ENCODE results near the gene ADM5. TPM values are rescaled to one million over a fixed set of nuclear protein-coding genes. Genes with fewer than 3 reads are reported as not detected.

ADM5 gene
- total RNA-seq, 3 donors from 2014 or later: 1.3 to 2.9 (median 1.4) TPM

DNA sequence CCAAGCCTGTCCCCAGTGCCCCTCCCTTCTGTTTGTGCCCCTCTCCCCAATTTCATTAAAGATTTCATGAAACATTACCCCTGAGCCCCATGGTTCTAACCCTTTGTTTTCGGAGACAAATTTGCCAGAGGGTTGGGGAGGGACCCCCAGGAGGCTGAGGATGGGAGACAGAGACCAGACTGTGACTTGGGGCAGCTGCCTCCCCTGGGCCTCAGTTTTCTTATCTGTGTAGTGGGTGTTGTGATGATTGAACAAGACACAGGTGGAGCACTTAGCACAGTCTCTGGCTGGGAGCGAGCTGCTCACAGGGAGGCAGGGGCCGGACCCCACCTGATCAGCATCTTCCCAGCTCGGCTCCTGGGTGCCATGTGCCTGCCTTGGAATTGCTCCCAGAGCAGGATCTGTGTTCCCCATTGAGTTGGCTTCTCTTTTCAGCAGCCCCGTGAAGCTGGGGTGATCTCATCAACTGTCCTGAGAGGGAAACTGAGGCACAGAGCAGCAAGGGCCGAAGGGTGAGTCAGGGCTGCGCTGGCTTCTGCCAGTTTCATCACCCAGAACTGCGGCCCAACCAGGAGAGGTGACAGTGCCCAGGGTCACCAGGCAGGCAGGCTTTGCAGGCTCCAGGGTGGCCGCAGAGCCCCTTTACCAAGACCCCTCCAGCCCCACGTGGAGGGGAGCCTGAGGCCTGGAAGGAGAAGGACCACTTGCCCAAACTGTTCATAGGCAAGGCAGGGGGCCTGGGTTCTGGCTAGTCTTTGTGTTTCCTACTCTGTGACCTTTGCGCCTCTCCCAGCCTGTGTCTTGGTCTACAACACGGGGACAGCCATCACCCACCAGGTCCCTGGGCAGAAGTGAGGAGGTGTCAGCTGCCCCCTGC, 30.6 kb upstream of the ADM5 start:
- H3K27me3 ChIP-seq: no peaks in the 10 kb centered on the region
- H3K4me3 ChIP-seq: no peak overlapping the region
- TF ChIP-seq, protein P1, sequence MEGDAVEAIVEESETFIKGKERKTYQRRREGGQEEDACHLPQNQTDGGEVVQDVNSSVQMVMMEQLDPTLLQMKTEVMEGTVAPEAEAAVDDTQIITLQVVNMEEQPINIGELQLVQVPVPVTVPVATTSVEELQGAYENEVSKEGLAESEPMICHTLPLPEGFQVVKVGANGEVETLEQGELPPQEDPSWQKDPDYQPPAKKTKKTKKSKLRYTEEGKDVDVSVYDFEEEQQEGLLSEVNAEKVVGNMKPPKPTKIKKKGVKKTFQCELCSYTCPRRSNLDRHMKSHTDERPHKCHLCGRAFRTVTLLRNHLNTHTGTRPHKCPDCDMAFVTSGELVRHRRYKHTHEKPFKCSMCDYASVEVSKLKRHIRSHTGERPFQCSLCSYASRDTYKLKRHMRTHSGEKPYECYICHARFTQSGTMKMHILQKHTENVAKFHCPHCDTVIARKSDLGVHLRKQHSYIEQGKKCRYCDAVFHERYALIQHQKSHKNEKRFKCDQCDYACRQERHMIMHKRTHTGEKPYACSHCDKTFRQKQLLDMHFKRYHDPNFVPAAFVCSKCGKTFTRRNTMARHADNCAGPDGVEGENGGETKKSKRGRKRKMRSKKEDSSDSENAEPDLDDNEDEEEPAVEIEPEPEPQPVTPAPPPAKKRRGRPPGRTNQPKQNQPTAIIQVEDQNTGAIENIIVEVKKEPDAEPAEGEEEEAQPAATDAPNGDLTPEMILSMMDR (IDR thresholded peaks at IDR 0.05): no peak
- TF ChIP-seq POLR2A (IDR thresholded peaks at IDR 0.05) (no peak), POLR2AphosphoS5 (IDR thresholded peaks at IDR 0.05) (no peak)
- H3K27ac ChIP-seq: no peak overlapping the region
- DNase-seq (ENCODE audit: low spot score in 2 of 2): no peak
- H3K36me3 ChIP-seq: peaks cover 7% of the 10 kb centered on the region
- intact Hi-C loops (cut with DNase I; ENCODE audit: low total_unique reads): no loop called here
- no peaks in the 10 kb centered on the region for H3K4me1 ChIP-seq
- H3K9me3 ChIP-seq: no peaks in the 10 kb centered on the region

DNA sequence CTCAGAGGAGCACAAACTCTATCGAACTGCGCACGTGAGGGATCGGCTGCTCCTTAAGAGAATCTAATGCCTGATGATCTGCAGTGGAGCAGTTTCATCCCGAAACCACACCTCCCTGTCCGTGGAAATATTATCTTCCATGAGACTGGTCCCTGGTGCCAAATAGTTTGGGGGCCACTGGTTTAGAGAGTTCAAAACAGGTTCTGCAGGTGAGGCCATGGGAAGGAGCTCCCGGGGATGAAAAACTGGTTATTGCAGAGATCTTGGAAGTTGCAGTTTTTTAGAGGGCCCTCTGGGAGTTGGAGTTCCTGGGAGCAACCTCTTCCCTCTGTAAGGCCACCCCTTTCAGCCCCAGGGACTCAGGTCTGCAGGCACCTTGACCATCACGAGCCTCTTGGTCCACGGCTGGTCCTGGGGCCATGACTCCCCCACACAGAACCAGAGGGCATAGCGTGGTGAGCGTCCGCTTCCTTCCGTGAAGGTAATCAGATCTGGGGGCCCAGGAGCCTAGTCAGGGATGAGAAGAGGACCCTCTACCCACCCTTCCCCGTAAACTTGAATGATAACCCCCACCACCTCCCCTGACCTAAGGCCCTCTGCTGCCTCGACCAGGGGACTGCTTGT, 28.9 kb upstream of the ADM5 start:
- Histone ChIP-seq H3K4me1 (peaks cover 0 to 3% of the 10 kb centered on the region in 2 donors), H3K9me3 (no peaks in the 10 kb centered on the region), H3K36me3 (no peaks in the 10 kb centered on the region), H3K4me3 (no peak overlapping the region), H3K27ac (no peak overlapping the region), H3K27me3 (no peaks in the 10 kb centered on the region)
- no peak for TF ChIP-seq POLR2A (IDR thresholded peaks at IDR 0.05)
- TF ChIP-seq, protein P1 (IDR thresholded peaks at IDR 0.05): no peak
- TF ChIP-seq POLR2AphosphoS5 (IDR thresholded peaks at IDR 0.05): no peak
- intact Hi-C loops (cut with DNase I; ENCODE audit: low total_unique reads): loop anchor here (10.0 kb wide), 1 partner anchor 166 kb away; the partner anchor contains the start of gene RPS11
- no peak for DNase-seq (ENCODE audit: low spot score in 2 of 2)

DNA sequence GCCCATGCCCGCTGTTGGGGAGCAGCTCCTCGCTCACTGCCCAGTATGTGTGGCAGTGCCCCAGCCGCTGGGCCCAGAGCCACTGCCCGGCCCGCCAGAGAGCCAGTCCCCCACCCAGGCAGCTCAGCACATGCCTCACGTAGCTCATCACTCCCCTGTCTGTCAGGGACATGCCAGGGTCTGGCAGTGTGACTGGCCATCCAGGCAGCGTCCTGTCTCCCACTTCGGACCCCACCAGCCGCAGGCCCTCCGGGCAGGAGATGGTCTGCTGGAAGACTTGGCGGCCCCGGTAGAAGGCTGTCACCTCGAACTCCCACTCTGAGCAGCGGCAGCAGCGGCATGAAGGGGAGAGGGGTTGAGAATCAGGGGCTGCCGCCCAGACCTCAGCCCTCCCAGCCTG, 27.4 kb upstream of the ADM5 start:
- Histone ChIP-seq H3K4me3 (no peak overlapping the region), H3K9me3 (no peaks in the 10 kb centered on the region), H3K27ac (no peak overlapping the region), H3K4me1 (peaks cover 6 to 7% of the 10 kb centered on the region in 2 donors), H3K36me3 (no peaks in the 10 kb centered on the region), H3K27me3 (no peaks in the 10 kb centered on the region)
- DNase-seq (ENCODE audit: low spot score in 2 of 2): no peak
- intact Hi-C loops (cut with DNase I; ENCODE audit: low total_unique reads): loop anchor here (10.0 kb wide), 1 partner anchor 167 kb away; the partner anchor contains the start of gene RPS11
- TF ChIP-seq POLR2A (IDR thresholded peaks at IDR 0.05) (no peak), POLR2AphosphoS5 (IDR thresholded peaks at IDR 0.05) (no peak)
- TF ChIP-seq, protein P1 (IDR thresholded peaks at IDR 0.05): no peak

DNA sequence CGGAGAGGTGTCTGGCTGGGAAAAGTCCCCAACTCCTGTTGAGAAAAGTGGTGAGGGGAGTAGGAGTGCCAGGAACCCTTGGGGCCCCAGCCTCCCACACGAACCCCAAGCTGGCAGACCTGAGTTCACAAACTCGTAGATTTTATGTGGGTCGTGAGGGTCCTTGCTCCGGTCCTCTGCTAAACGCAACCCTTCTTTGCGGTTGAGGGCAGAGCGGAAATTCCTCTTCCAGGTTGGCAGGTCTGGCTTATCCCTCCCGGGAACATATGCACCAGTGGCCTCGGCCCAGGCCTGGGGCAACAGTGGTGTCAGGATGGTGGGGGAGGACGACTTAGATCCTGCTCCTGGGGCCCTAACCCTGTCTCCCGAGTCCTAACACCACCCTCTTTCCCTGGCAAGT, 26.2 kb upstream of the ADM5 start:
- H3K27ac ChIP-seq: no peak overlapping the region

More for the DNA sequence above, 26.2 kb upstream of the ADM5 start:
- intact Hi-C loops (cut with DNase I; ENCODE audit: low total_unique reads): loop anchor here (10.0 kb wide), 1 partner anchor 168 kb away; the partner anchor contains the start of gene RPS11
- Histone ChIP-seq H3K27me3 (no peaks in the 10 kb centered on the region), H3K4me1 (peaks cover 6 to 7% of the 10 kb centered on the region in 2 donors), H3K9me3 (no peaks in the 10 kb centered on the region), H3K4me3 (no peak overlapping the region), H3K36me3 (no peaks in the 10 kb centered on the region)
- TF ChIP-seq, protein P1 (IDR thresholded peaks at IDR 0.05): no peak
- TF ChIP-seq POLR2A (IDR thresholded peaks at IDR 0.05) (no peak), POLR2AphosphoS5 (IDR thresholded peaks at IDR 0.05) (no peak)
- no peak for DNase-seq (ENCODE audit: low spot score in 2 of 2)
